HG03432 (cell line): ENCODE measurements around the gene PSMG2.
"Not testable (repeated sequence)": the region's sequence is repeated elsewhere in the genome, so short reads cannot be mapped to it uniquely, and the experiment has no call there.

Experiments used
- ATAC-seq: cut with Tn5 transposase; IDR thresholded peaks from one replicate; pipeline ENCODE4 v1.9.1; 2021; ENCODE audit warnings: mild to moderate bottlenecking, moderate library complexity; ENCODE audit not compliant: unreplicated experiment

PSMG2 gene

DNA sequence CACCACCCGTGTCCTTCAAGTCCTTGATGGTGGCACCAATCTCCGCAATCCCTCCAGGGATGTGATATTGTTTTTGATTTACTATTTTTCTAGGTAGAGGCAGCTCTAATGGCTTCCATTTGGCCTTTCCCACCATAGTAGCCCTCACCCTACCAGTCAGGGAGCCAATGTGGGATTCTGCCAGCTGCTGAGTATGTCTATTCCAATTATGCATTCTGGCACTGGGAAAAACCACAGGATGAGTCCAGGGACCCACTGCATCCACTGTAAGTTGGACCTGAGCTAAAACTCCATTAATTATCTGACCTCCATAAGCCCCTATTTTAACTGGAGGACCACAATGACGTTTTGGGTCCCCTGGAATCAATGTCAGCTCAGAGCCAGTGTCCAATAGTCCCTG is 55.7 kb downstream of the PSMG2 start:
- ATAC-seq, result not testable (repeated sequence)

DNA sequence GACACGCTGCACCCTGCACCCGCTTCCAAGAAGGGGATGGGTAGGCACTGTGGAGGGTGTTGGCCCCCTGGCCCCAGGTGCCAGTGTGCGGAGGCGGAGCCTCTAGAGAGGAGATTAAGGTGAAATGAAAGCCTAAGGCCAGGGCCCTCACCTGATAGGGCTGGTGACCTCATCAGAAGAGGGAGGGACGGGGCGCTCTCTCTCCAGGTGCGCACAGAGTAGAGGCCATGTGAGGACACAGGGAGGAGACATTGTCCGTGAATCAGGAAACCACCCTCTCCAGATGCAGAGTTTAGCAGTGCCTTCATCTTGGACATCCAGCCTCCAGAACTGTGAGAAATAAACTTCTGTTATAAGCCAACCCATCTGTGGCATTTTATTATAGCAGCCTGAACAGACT is 62.3 kb downstream of the PSMG2 start:
- ATAC-seq, result no peak

DNA sequence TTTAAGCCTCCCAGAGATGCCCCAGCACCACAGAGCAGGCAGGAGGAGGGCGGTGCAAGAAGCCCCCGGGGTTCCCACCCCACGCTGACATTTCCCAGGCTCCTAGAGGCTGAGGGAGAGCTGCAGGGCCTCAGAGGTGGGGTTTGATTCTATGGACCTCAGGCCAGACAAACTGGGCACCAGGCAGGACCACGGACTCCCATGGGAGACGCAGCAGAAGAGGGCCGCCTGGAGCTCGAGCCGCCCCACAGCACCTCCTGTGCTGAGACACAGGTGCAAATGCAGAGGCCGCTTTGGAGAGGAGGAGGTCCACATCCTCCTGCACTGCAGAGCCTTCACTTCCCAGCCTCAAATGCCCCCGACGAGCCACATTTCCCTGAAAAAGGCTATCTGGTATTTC is 62.7 kb downstream of the PSMG2 start:
- no peak for ATAC-seq

DNA sequence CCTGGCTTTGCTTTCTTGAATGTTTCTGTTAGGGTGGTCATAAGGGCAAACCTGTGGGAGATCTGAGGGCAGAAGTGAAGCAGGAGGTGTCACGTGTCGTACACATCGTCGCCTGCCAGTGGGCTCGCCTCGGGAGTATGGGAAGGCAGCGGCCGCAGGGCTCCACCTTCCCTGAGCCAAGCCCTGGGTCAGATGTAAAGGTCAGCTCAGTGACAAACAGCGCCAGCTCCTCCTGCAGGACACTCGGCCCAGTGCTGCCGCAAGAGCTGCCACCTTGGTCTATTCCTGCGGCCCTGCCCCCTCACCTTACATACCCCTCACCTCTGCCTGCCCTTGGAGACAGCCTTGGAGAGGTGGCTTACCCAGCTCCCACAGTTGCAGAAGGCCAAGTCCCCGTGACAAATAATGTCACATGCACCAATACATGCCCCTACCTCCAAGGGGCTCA is 64.2 kb downstream of the PSMG2 start:
- ATAC-seq, result no peak

DNA sequence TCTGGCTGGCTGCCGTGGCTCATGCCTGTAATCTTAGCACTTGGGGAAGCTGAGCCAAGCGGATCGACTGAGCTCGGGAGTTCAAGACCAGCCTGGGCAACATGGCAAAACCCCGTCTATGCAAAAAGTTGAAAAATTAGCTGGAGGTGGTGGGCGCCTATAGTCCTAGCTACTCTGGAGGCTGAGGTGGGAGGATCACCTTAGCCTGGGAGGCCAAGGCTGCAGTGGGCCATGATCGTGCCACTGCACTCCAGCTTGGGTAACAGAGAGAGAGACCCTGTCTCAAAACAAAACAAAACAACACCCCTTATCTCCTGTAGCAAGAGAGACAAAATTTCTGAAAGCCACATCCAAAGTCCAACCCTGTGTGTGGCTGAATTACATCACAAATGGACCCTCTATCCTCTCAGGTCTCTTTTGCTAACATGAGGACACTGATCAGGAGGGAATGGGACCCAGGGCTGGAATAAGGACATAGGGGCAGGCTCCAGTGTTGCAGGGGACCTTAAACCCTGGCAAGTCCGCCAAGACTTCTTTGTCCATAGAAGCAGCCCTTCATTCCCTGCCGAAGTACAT is 64.8 kb downstream of the PSMG2 start:
- no peak for ATAC-seq

DNA sequence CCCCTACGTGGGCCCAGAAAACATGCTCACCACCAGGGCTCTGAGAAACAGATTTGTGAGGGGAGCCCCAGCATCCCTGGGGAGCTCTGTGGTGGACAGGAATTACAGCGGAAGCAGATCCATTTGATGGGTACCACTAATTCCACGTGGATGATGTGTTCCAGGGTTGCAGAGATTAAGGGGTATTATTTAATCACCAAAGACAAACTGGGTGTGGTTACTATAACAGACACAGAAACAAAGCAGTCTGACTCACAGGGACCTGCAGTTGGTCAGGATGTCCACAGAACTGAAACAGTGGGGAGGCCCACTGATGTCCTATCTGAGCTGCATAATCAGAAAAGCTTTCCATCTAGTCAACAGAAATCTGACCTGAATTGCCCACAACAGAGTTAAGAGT is 65.8 kb downstream of the PSMG2 start:
- no peak for ATAC-seq

DNA sequence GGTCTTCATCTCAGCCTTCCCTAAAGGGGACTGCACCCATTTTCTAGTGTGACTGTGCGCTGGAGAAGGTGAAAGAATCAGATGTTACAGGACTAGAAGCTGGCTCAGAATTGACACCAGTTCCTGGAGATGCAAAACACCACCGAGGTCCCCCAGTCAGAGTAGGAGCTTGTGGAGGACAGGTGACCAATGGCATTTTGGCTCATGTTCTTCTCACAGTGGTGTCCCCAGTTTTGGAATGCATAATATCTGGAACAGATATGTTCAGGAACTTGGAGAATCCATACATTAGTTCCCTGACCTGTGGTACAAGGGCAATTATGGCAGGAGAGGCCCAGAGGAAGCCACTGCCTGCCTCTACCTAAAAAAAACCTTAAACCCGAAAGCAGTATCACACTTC is 66.3 kb downstream of the PSMG2 start:
- no peak for ATAC-seq

DNA sequence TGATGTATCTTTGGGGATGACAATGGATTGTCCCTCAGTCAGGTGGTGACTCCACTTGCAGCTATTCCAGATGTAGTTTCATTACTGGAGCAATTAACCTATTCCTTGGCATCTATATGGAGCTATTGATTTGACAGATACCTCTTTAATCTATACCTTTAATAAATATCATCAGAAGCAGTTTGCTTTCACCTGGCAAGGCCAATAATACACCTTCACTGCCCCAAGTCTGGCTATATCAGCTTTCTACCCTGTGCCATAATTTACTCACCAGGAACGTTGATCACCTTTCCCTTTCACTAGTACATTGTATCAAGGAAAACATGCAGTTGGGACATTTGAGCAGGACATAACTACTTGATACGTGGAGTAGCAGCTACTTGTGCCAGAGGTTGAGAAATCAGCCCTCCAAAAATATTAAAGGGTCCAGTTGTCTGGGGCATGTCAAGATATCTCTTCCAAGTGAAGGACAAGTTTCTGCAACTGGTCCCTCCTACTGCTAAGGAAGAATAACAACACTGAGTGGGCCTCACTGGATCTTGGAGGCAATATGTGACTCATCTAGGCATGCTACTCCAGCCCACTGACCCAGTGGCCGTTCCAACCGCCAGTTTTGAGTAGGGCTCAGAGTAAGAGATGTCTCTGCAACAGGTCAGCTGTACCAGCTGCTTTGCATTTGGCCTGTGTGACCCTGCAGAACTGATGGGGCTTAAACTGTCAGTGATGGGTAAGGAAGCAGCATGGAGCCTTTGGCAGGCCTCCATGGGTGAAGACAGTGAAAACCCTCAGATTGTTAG is 67.0 kb downstream of the PSMG2 start:
- ATAC-seq, result no peak

DNA sequence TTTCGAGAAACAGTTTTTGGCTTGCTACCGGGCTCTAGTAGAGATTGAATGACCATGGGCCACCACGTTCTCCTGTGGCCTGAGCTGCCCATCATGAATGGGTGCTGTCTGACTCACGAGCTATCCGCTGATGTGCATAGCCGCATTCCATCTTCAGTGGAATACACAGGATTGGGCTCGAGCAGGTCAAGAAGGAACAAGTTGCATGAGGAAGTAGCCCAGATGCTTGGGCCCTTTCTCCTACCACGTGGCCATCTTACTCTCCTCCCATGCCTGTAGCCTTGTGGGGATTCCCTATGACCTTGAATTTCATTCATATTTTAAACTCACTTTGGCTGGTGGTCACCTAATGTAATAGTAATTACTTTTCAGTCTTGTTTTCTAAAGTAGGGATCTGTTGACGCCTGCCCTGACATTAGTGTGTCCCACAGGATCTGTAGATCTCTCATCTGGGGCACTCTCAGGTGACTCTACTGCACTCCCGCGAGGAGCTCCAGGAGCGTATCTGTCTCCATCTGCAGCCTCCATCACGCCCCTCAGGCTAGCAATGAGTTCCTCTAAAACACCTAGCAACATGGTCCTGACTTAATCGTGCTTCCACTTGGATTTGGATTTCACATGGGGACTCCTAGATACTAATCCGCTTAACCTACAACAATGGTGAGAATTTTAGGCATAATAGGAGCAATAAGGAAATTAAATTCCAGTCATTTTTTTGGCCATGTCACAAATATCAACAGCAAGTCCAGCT is 67.8 kb downstream of the PSMG2 start:
- no peak for ATAC-seq

DNA sequence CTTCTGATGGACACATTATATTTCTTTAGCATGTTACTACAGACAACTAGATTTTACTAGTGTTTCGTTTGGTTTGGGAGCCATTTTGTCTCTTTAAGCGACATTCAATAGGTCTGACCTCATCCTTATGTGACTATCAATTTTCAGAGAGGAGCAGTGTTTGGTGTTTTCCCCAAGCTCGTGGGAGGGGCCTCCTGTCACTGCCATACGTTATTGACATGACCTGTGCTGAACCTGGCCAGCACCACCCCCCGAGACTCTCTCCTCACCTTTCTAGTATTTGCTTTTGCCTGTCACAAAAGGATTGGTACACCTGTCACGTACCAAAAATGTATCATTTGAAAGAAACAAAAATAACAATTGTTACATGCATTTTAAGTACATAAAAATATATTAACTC is 69.3 kb downstream of the PSMG2 start:
- ATAC-seq, result no peak

DNA sequence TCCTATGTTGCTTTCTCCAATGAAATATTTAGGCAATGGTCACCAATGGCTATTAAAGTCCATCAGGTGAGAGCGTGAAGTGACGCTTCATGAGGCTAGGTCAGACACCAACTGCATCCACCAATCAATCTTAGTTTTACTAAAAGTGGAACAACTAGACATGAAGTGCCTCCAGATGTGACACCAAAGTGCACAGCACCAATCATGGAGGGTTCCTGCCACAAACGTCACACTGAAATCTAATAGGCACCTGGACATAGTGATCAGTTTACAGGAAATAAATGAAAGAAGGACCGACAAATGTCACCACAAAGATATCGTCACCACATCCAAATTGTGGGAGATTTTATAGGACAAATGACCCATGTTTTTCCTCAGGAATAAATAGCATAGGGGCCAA is 70.5 kb downstream of the PSMG2 start:
- ATAC-seq, result no peak

DNA sequence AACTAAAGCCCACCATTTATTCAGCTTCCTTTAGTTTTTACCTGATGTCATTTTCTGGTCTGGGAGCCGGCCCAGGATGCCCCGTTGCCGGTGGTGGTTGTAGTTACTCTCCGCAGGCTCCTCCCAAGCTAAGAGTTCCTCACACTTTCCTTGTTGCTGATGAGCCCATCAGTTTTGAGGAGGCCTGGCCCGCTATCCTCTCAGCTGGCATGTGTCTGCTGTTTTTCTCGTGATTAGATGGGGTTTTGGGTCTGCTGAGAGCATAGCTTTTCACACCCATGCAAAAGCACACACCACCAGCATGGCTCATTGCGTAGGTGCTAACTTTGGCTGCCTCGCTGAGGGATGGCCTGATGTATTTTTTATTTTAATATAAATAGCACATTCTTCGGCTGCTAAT is 72.1 kb downstream of the PSMG2 start:
- ATAC-seq, result no peak
